Right atrium auricular region (tissue), 2 donors: ENCODE measurements around the gene RAG1. TPM values are rescaled to one million over a fixed set of nuclear protein-coding genes. Genes with fewer than 3 reads are reported as not detected.

Experiments used
- DNase-seq: peaks from one replicate; pipeline ENCODE4 v3.0.0-alpha.2; 2019; ENCODE audit warnings: low spot score
- H3K27ac ChIP-seq, 2 donors: fragments of 200-600 bp; sonication (generic); 1 replicate in 1 of 2; 2 replicates in 1 of 2; pipeline ENCODE4 v1.5.1; 2016 to 2019
- H3K27me3 ChIP-seq, 2 donors: fragments of 200-600 bp; sonication (generic); one replicate each; pipeline versions ENCODE4 v1.5.1 to v1.6.0; 2017 to 2019
- H3K36me3 ChIP-seq: fragments of 200-600 bp; sonication (generic); one replicate; pipeline ENCODE4 v1.5.1; 2016
- H3K4me1 ChIP-seq, 2 donors: fragments of 200-600 bp; sonication (generic); one replicate each; pipeline versions ENCODE4 v1.5.1 to v1.6.0; 2017 to 2019
- H3K4me3 ChIP-seq, 2 donors: fragments of 200-600 bp; sonication (generic); 1 replicate in 1 of 2; 2 replicates in 1 of 2; pipeline ENCODE4 v1.5.1; 2017 to 2019; ENCODE audit warnings: mild to moderate bottlenecking in 1 of 2, moderate library complexity in 1 of 2
- H3K9me3 ChIP-seq, 2 donors: fragments of 200-600 bp; sonication (generic); one replicate each; pipeline ENCODE4 v1.5.1; 2019
- total RNA-seq, 2 donors: library from RNA; depleted of rRNA; stranded (reverse); fragments of >200 nt; gene quantifications; one replicate each; pipeline ENCODE4 v1.1.0, GENCODE V29; 2016
- TF ChIP-seq, protein P1 (sequence below), 2 donors: fragments of 200-600 bp; sonication (generic); IDR thresholded peaks; one replicate each; pipeline ENCODE4 v1.5.1; 2019; ENCODE audit warnings: antibody characterized with exemption in 2 of 2

The RAG1 gene
- total RNA-seq, 2 donors from 2014 or later = 0.41 to 1.5 TPM

DNA sequence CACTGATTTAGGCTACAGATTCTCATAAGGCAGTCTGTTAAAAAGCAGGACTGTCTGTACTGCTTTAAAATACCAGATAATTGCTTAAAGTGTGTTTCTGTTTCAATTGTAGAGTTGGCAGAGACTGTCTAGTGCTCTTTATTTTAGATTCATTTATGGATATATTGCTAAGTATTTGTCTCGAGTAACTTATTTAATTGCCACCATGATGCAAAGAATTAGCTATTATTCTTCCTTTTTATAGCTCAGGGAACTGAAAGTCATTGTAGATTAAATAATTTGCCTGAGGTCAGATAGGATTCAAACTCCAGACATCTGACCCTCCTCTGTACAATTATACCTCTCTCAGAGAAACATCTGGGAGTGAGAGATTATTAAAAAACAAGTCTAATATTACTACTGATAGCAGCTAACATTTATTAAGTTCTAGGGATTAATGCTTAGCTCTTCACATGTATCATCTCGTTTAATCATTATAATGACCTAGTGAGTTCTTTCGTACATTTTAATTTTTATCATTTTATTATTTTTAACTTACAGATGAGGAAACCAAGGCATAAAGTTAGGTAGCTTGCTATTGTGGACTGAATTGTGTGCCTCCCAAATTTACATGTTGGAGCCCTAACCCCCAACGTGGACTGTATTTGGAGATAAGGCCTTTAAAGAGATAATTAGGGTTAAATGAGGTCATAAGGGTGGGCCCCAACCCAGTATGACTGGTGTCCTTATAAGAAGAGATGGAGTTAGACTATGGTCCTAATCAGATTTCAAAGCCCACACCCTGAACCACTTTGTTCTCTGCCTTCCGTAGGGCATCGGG, 49.9 kb downstream of the RAG1 start:
- no peaks in the 10 kb centered on the region for H3K36me3 ChIP-seq
- no peaks in the 10 kb centered on the region for H3K9me3 ChIP-seq
- TF ChIP-seq, protein P1, sequence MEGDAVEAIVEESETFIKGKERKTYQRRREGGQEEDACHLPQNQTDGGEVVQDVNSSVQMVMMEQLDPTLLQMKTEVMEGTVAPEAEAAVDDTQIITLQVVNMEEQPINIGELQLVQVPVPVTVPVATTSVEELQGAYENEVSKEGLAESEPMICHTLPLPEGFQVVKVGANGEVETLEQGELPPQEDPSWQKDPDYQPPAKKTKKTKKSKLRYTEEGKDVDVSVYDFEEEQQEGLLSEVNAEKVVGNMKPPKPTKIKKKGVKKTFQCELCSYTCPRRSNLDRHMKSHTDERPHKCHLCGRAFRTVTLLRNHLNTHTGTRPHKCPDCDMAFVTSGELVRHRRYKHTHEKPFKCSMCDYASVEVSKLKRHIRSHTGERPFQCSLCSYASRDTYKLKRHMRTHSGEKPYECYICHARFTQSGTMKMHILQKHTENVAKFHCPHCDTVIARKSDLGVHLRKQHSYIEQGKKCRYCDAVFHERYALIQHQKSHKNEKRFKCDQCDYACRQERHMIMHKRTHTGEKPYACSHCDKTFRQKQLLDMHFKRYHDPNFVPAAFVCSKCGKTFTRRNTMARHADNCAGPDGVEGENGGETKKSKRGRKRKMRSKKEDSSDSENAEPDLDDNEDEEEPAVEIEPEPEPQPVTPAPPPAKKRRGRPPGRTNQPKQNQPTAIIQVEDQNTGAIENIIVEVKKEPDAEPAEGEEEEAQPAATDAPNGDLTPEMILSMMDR (IDR thresholded peaks at IDR 0.05) = no peak
- H3K27me3 ChIP-seq = no peaks in the 10 kb centered on the region
- peaks cover 0 to 19% of the 10 kb centered on the region in 2 donors for H3K4me1 ChIP-seq
- no peak overlapping the region for H3K27ac ChIP-seq
- no peak overlapping the region for H3K4me3 ChIP-seq
- DNase-seq = no peak

DNA sequence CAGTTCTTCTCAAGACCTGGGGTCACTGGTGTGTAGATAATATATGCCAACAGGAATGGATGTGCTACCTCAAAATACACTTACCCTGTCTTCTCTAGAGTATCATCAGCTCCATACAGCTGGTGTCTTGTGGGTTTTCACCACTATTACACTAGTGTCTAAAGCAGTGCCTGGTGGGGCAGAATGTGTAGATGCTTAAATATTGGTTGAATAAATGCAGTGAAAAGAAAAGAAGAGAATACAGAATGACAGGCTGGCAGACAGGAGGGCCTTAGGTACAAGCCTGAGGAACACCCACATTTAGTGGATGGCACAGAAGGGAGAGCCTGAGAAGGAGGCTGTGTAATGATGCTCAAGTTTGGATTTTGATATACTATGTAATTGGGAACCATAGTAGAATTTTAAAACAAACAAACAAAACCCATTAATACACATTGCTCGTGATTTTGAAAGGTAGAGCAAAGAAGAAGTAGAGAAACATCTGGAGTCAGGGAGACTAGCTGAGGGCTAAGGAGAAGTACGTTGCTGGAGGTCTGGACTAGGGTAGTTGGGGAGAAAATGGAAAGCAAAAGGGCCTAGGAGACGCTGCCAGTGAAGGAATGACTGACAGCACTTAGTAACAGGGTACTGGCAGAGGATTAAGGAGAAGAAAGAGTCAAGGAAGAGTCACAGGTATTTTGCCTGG, 50.7 kb downstream of the RAG1 start:
- Histone ChIP-seq H3K4me3 (no peak overlapping the region), H3K9me3 (no peaks in the 10 kb centered on the region), H3K27me3 (no peaks in the 10 kb centered on the region), H3K27ac (no peak overlapping the region), H3K4me1 (peaks cover 0 to 19% of the 10 kb centered on the region in 2 donors), H3K36me3 (no peaks in the 10 kb centered on the region)
- TF ChIP-seq, protein P1 (IDR thresholded peaks at IDR 0.05) = no peak
- no peak for DNase-seq

DNA sequence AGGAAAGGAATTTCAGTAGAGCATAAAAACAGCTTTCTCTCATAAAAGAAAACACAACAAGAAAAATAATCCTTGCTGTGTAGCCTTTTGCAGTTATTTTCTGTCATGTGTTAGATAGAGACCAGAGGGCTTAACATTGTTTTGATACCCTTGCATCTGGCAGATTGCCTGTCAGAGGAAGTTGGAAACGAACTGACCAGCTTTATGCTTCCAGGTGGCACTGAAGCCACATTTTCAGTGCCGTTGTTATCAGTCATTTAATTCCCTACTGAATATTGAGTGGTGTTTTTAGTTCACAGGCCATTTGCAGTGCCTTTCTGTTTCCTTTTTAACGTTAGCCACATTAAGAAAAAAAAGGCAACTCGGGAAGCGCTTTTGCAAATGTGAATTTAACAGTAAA, 51.7 kb downstream of the RAG1 start:
- Histone ChIP-seq H3K36me3 (no peaks in the 10 kb centered on the region), H3K27me3 (no peaks in the 10 kb centered on the region), H3K4me3 (peak overlapping the region in 1 of 2 donors; percentile 21), H3K27ac (peak overlapping the region in 1 of 2 donors; percentile 18), H3K4me1 (peaks cover 0 to 19% of the 10 kb centered on the region in 2 donors), H3K9me3 (no peaks in the 10 kb centered on the region)
- DNase-seq = no peak
- TF ChIP-seq, protein P1 (IDR thresholded peaks at IDR 0.05) = no peak

DNA sequence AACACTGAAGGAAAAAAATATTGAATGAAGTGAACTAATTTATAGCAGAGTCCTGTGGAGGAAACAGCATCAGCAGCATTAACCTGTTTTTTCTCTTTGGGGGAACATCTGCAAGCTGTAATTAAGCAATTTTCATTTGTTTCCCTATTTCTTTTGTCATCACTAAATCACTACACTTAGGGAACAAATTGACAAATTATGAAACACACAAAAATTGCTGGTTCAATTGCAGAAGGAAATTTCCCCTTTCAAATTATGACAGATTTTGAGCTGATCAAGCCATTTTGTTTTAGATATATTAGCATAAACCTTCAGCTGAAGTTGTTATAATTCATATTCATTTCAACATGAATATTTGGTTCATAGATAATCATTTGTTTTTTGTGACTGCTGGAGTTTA, 52.4 kb downstream of the RAG1 start:
- H3K36me3 ChIP-seq = no peaks in the 10 kb centered on the region
- DNase-seq = no peak
- TF ChIP-seq, protein P1 (IDR thresholded peaks at IDR 0.05) = no peak
- peaks cover 0 to 19% of the 10 kb centered on the region in 2 donors for H3K4me1 ChIP-seq
- no peak overlapping the region for H3K4me3 ChIP-seq
- no peaks in the 10 kb centered on the region for H3K9me3 ChIP-seq
- H3K27ac ChIP-seq = no peak overlapping the region
- H3K27me3 ChIP-seq = no peaks in the 10 kb centered on the region

DNA sequence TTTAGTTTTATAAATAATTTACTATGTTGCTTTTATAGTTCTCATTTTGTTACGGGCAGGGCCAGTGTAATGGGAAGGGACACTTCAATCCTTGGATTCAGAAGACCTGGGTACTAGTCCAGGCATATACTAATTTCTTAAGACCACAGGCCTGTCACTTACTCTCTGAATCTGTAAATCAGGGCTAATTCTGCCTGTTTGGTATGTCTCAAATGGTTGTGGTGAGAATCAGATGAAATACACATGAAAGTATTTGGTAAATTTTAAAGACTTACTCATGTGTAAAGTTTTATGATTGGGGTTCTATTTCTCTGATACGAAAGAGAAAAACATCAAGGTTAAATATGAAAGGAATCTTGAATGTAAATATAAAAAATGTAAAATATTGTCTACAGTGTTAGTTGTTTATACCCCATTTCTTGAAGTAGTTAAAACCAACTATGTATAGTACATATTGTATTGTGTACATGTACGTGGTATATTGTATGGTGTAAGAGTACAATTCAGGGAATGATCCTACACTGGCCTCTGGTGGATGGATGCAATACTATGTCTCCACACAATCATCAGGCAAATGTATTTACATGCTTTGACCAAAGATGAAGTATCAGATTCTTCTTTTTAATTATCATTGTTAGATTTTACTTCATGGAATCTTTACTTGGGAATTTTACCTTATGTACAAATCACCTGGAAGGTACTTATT, 54.8 kb downstream of the RAG1 start:
- Histone ChIP-seq H3K9me3 (no peaks in the 10 kb centered on the region), H3K4me1 (peaks cover 0 to 19% of the 10 kb centered on the region in 2 donors), H3K27me3 (no peaks in the 10 kb centered on the region), H3K36me3 (no peaks in the 10 kb centered on the region), H3K27ac (no peak overlapping the region), H3K4me3 (no peak overlapping the region)
- DNase-seq = no peak
- TF ChIP-seq, protein P1 (IDR thresholded peaks at IDR 0.05) = peak in 1 of 2 donors; percentile 62
